Mesendoderm (in vitro differentiated cells): ENCODE results near the gene CCNDBP1.

Experiments used
- DNase-seq: peaks from one replicate; pipeline ENCODE4 v3.0.0; 2013
- H2AK5ac ChIP-seq: 2 replicates; pipeline ENCODE4 v1.6.1; 2013; ENCODE audit warnings: low read length, inconsistent platforms
- H2BK120ac ChIP-seq: 2 replicates; pipeline ENCODE4 v1.6.1; 2013; ENCODE audit warnings: low read depth, mild to moderate bottlenecking, low read length, moderate library complexity, mixed read lengths
- H2BK15ac ChIP-seq: replicated peaks from 2 replicates; pipeline ENCODE4 v1.6.1; 2013; ENCODE audit warnings: low read depth, mild to moderate bottlenecking, moderate library complexity
- H2BK5ac ChIP-seq: 2 replicates; pipeline ENCODE4 v1.6.1; 2013; ENCODE audit warnings: low read length, inconsistent platforms
- H3K18ac ChIP-seq: 2 replicates; pipeline ENCODE4 v1.6.1; 2013; ENCODE audit warnings: mild to moderate bottlenecking, low read length, mixed read lengths
- H3K23ac ChIP-seq: one replicate; pipeline ENCODE4 v1.6.1; 2013; ENCODE audit warnings: low read length
- H3K27ac ChIP-seq: 2 replicates; pipeline ENCODE4 v1.5.1; 2013; ENCODE audit warnings: low read depth, mild to moderate bottlenecking, inconsistent platforms, low read length, moderate library complexity
- H3K27me3 ChIP-seq: 2 replicates; pipeline ENCODE4 v1.6.1; 2013; ENCODE audit warnings: low read length, control low read depth, mild to moderate bottlenecking, inconsistent platforms; ENCODE audit not compliant: insufficient read depth, poor library complexity
- H3K36me3 ChIP-seq: 2 replicates; pipeline ENCODE4 v1.6.1; 2013; ENCODE audit warnings: low read length, inconsistent platforms; ENCODE audit not compliant: control insufficient read depth, insufficient read depth
- H3K4ac ChIP-seq: one replicate; pipeline ENCODE4 v1.6.1; 2013; ENCODE audit warnings: low read depth, mild to moderate bottlenecking, low read length, moderate library complexity
- H3K4me1 ChIP-seq: 2 replicates; pipeline ENCODE4 v1.6.1; 2013; ENCODE audit warnings: low read depth, low read length, inconsistent platforms; ENCODE audit not compliant: control insufficient read depth
- H3K4me2 ChIP-seq: 2 replicates; pipeline ENCODE4 v1.6.1; 2013; ENCODE audit warnings: low read length
- H3K4me3 ChIP-seq: 2 replicates; pipeline ENCODE4 v1.5.1; 2013; ENCODE audit warnings: mild to moderate bottlenecking, low read length
- H3K56ac ChIP-seq: one replicate; pipeline ENCODE4 v1.6.1; 2013; ENCODE audit warnings: low read length
- H3K79me1 ChIP-seq: 2 replicates; pipeline ENCODE4 v1.6.1; 2013; ENCODE audit warnings: low read length, inconsistent platforms
- H3K79me2 ChIP-seq: 2 replicates; pipeline ENCODE4 v1.6.1; 2013; ENCODE audit warnings: mild to moderate bottlenecking, low read length; ENCODE audit not compliant: control insufficient read depth, insufficient read depth
- H3K9ac ChIP-seq: 2 replicates; pipeline ENCODE4 v1.6.1; 2013; ENCODE audit warnings: low read length, inconsistent platforms
- H4K5ac ChIP-seq: one replicate; pipeline ENCODE4 v1.6.1; 2013; ENCODE audit warnings: low read length
- H4K8ac ChIP-seq: one replicate; pipeline ENCODE4 v1.6.1; 2013; ENCODE audit warnings: low read depth, mild to moderate bottlenecking, control low read depth, low read length, moderate library complexity
- WGBS: extraction: QIAGEN DNeasy Blood & Tissue Kit; methylation state at CpG from one replicate; pipeline ENCODE4 v1.1.7; 2013; ENCODE audit warnings: low lambda C conversion rate, missing lambda C conversion rate; ENCODE audit not compliant: insufficient coverage; ENCODE audit errors: extremely low coverage; 5-methylcytosine and 5-hydroxymethylcytosine counted together

CCNDBP1 gene

DNA sequence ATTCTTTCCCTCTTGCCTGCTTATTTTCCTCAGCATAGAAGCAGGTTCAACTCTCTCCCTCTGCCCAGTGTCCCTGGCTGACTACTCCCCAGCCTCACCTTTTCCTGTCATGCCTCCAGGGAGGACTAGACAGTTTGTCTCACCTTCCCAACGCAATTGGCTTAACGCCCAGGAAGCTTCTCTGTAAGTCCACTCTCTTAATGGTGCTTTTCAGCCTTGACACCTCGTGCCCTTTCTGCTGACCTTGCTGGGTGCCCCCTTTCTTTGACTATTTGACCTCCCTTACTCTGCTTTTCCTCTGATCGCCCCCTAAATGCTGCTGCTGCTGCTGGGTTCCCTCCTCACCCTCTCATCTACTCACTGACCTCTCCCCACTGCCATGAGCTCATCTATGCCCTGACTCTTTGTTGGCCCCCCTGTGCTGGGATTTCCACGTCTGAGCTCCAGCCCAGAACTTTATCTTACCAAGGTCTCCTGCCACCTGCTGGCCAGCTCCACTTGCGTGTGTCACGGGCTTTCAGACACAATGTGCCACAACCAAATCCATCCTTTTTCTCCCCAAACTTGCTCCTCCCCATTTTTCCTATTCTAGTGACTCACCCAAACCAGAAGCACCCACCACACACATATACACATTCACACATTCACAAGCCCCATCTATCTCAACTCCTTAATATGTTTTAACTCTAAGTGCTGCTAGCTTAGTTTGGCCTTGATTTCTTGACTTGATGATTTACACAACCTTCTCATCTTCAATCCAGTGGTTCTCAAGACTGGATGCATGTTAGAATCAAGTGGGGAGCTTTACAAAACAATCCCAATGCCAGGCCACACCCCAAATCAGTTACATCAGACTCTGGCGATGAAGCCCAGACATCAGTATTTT lies 19.1 kb downstream of the CCNDBP1 start:
- Histone ChIP-seq H2BK120ac (no peak overlapping the region), H3K79me2 (no peaks in the 10 kb centered on the region), H3K23ac (no peak overlapping the region), H3K4me3 (no peak overlapping the region), H3K18ac (no peak overlapping the region), H3K4me2 (no peak overlapping the region), H2AK5ac (no peak overlapping the region), H3K79me1 (no peaks in the 10 kb centered on the region), H4K8ac (no peak overlapping the region), H3K56ac (no peak overlapping the region), H3K4me1 (no peaks in the 10 kb centered on the region), H4K5ac (no peak overlapping the region), H3K27ac (no peak overlapping the region), H3K4ac (no peak overlapping the region), H3K27me3 (no peaks in the 10 kb centered on the region), H2BK5ac (no peak overlapping the region), H3K9ac (no peak overlapping the region), H2BK15ac (no peak overlapping the region), H3K36me3 (no peaks in the 10 kb centered on the region)
- DNase-seq, result peak; percentile 76
- no CpG with 5 or more reads among the region's 8 CpGs for WGBS

- H3K27me3 ChIP-seq, result no peaks in the 10 kb centered on the region
- no peak overlapping the region for H3K4me3 ChIP-seq
- WGBS, result no CpG with 5 or more reads among the region's 5 CpGs
Observed at GRCh38 chr15:43206054-43206453, 20.9 kb downstream of the CCNDBP1 start.

GRCh38 chr15:43207024-43207423 lies 21.8 kb downstream of the CCNDBP1 start:
- Histone ChIP-seq H3K36me3 (no peaks in the 10 kb centered on the region), H3K79me2 (no peaks in the 10 kb centered on the region), H2BK15ac (no peak overlapping the region), H3K56ac (no peak overlapping the region), H4K5ac (no peak overlapping the region), H3K4ac (no peak overlapping the region), H3K79me1 (no peaks in the 10 kb centered on the region), H2AK5ac (no peak overlapping the region), H4K8ac (no peak overlapping the region), H3K18ac (no peak overlapping the region), H2BK5ac (no peak overlapping the region), H3K9ac (no peak overlapping the region), H3K4me2 (no peak overlapping the region), H3K27me3 (no peaks in the 10 kb centered on the region), H3K27ac (no peak overlapping the region), H3K23ac (no peak overlapping the region), H3K4me1 (no peaks in the 10 kb centered on the region), H2BK120ac (no peak overlapping the region), H3K4me3 (no peak overlapping the region)
- no CpG with 5 or more reads among the region's 9 CpGs for WGBS
- DNase-seq, result no peak

More at GRCh38 chr15:43206054-43206453, 20.9 kb downstream of the CCNDBP1 start:
- Histone ChIP-seq H3K23ac (no peak overlapping the region), H3K4me1 (no peaks in the 10 kb centered on the region), H3K4ac (no peak overlapping the region), H4K5ac (no peak overlapping the region), H3K18ac (no peak overlapping the region), H3K9ac (no peak overlapping the region), H2AK5ac (no peak overlapping the region), H3K56ac (no peak overlapping the region), H2BK120ac (no peak overlapping the region), H2BK15ac (no peak overlapping the region), H2BK5ac (no peak overlapping the region), H3K79me2 (no peaks in the 10 kb centered on the region), H3K4me2 (no peak overlapping the region), H4K8ac (no peak overlapping the region), H3K79me1 (no peaks in the 10 kb centered on the region), H3K27ac (no peak overlapping the region), H3K36me3 (no peaks in the 10 kb centered on the region)
- no peak for DNase-seq

GRCh38 chr15:43208052-43209002 lies 23.1 kb downstream of the CCNDBP1 start:
- no peak overlapping the region for H2BK15ac ChIP-seq
- no peak overlapping the region for H4K5ac ChIP-seq
- no peak overlapping the region for H3K23ac ChIP-seq
- H2AK5ac ChIP-seq, result no peak overlapping the region
- H3K79me1 ChIP-seq, result no peaks in the 10 kb centered on the region
- H3K56ac ChIP-seq, result no peak overlapping the region
- no peak overlapping the region for H3K18ac ChIP-seq
- no peaks in the 10 kb centered on the region for H3K79me2 ChIP-seq
- no peak overlapping the region for H3K9ac ChIP-seq
- H3K36me3 ChIP-seq, result no peaks in the 10 kb centered on the region
- H3K4me1 ChIP-seq, result no peaks in the 10 kb centered on the region
- H3K4me2 ChIP-seq, result no peak overlapping the region
- H3K4ac ChIP-seq, result no peak overlapping the region
- H2BK5ac ChIP-seq, result no peak overlapping the region
- no peak overlapping the region for H3K4me3 ChIP-seq
- H3K27ac ChIP-seq, result no peak overlapping the region
- H3K27me3 ChIP-seq, result no peaks in the 10 kb centered on the region
- no peak overlapping the region for H2BK120ac ChIP-seq
- DNase-seq, result no peak
- no CpG with 5 or more reads among the region's 23 CpGs for WGBS
- no peak overlapping the region for H4K8ac ChIP-seq

DNA sequence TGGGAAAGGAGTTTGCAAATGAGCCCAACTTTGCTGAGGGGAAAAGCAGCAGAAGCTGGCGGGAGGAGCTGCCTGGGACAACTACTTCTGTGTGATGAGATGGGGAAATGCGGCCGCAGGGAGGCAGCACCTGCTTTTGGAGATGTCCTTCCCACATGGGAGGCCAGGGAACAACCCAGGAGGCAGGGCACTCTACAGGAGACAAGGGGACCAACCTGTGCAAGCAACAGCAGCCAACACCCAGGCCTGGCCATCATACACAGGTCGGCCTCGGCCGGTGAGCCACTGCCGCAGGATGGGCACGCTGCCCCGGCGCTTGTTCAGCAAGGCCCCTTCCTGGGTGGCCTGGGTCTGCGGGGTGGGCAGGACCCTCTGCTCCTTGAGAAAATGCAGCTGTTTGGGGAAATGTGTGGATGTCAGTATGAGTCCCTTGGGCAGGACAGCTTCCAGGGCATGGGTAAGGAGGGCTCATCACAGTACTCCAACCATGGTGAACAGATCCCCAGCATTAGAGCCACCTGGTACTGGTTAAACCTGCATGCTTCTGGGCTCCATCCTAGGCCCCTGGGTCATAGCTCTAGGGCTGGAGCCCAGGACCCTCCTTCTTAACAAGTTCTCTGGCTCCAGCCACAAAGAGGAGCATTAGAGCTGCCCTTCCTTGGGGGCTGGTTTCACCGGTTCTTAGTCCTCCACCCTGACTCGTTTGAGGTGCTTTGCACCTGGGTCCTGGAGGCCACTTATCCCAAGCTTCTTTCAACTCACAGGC lies 24.0 kb downstream of the CCNDBP1 start:
- no peak overlapping the region for H3K4ac ChIP-seq
- no peaks in the 10 kb centered on the region for H3K27me3 ChIP-seq
- no peak overlapping the region for H2AK5ac ChIP-seq
- no peaks in the 10 kb centered on the region for H3K4me1 ChIP-seq
- no peaks in the 10 kb centered on the region for H3K36me3 ChIP-seq
- H3K4me2 ChIP-seq, result no peak overlapping the region
- H2BK120ac ChIP-seq, result no peak overlapping the region
- no peak overlapping the region for H3K27ac ChIP-seq
- no peak overlapping the region for H3K23ac ChIP-seq
- H3K9ac ChIP-seq, result no peak overlapping the region
- H2BK5ac ChIP-seq, result no peak overlapping the region
- H4K8ac ChIP-seq, result no peak overlapping the region
- no peak overlapping the region for H3K4me3 ChIP-seq
- no peak overlapping the region for H3K18ac ChIP-seq
- no peak overlapping the region for H3K56ac ChIP-seq
- WGBS, result no CpG with 5 or more reads among the region's 13 CpGs
- H4K5ac ChIP-seq, result no peak overlapping the region
- no peaks in the 10 kb centered on the region for H3K79me1 ChIP-seq
- no peaks in the 10 kb centered on the region for H3K79me2 ChIP-seq
- no peak overlapping the region for H2BK15ac ChIP-seq
- DNase-seq, result peak; percentile 71
